Measurements from ENCODE around the gene ZNF282. TPM values are rescaled to one million over a fixed set of nuclear protein-coding genes. Genes with fewer than 3 reads are reported as not detected.

Gene ZNF282
- total RNA-seq, 4 donors from 2014 or later, result 16.9 to 28.7 (median 22.2) TPM

GRCh38 chr7:149217570-149217969 is 22.2 kb downstream of the ZNF282 start:
- intact Hi-C loops (cut with DNase I), result no loop called here
- Histone ChIP-seq H3K27ac (replicated peaks in 1 of 4) (no peak overlapping the region), H3K36me3 (peaks cover 65 to 100% (median 98%) of the 10 kb centered on the region in 4 donors), H3K4me3 (no peak overlapping the region), H3K9me3 (no peaks in the 10 kb centered on the region), H3K4me1 (no peaks in the 10 kb centered on the region), H3K27me3 (no peaks in the 10 kb centered on the region)
- WGBS, result 93% methylated on average over 6 of the region's 6 CpGs
- DNase-seq (ENCODE audit: extremely low spot score), result no peak
- TF ChIP-seq EP300 (IDR thresholded peaks at IDR 0.05) (no peak), CTCF (IDR thresholded peaks at IDR 0.05) (no peak), POLR2A (IDR thresholded peaks at IDR 0.05; ENCODE audit: low read depth) (no peak), POLR2AphosphoS5 (IDR thresholded peaks at IDR 0.05) (no peak)

GRCh38 chr7:149218469-149219420 is 23.4 kb downstream of the ZNF282 start:
- TF ChIP-seq CTCF (IDR thresholded peaks at IDR 0.05), result no peak
- intact Hi-C loops (cut with DNase I), result no loop called here
- no peak for DNase-seq (ENCODE audit: extremely low spot score)
- WGBS, result 85% methylated on average over 10 of the region's 10 CpGs
- Histone ChIP-seq H3K27me3 (no peaks in the 10 kb centered on the region), H3K9me3 (no peaks in the 10 kb centered on the region), H3K4me3 (no peak overlapping the region), H3K27ac (replicated peaks in 1 of 4) (no peak overlapping the region), H3K36me3 (peaks cover 63 to 100% (median 97%) of the 10 kb centered on the region in 4 donors), H3K4me1 (no peaks in the 10 kb centered on the region)

- Histone ChIP-seq H3K36me3 (peaks cover 60 to 100% (median 95%) of the 10 kb centered on the region in 4 donors), H3K27me3 (no peaks in the 10 kb centered on the region), H3K27ac (replicated peaks in 1 of 4) (no peak overlapping the region), H3K4me3 (no peak overlapping the region), H3K4me1 (no peaks in the 10 kb centered on the region), H3K9me3 (no peaks in the 10 kb centered on the region)
- no peak for TF ChIP-seq POLR2AphosphoS5 (IDR thresholded peaks at IDR 0.05)
- no peak for TF ChIP-seq POLR2A (IDR thresholded peaks at IDR 0.05; ENCODE audit: low read depth)
- no peak for TF ChIP-seq EP300 (IDR thresholded peaks at IDR 0.05)
- no peak for TF ChIP-seq CTCF (IDR thresholded peaks at IDR 0.05)
- 74% methylated on average over 6 of the region's 6 CpGs for WGBS
- intact Hi-C loops (cut with DNase I), result no loop called here
- DNase-seq (ENCODE audit: extremely low spot score), result no peak
Observed at GRCh38 chr7:149220534-149220933, 25.2 kb downstream of the ZNF282 start.

GRCh38 chr7:149223176-149223575 is 27.8 kb downstream of the ZNF282 start:
- Histone ChIP-seq H3K9me3 (no peaks in the 10 kb centered on the region), H3K36me3 (peaks cover 47 to 80% (median 76%) of the 10 kb centered on the region in 4 donors), H3K27me3 (no peaks in the 10 kb centered on the region), H3K4me3 (no peak overlapping the region), H3K4me1 (no peaks in the 10 kb centered on the region), H3K27ac (replicated peaks in 1 of 4) (no peak overlapping the region)
- intact Hi-C loops (cut with DNase I), result no loop called here
- DNase-seq (ENCODE audit: extremely low spot score), result no peak
- 94% methylated on average over 8 of the region's 8 CpGs for whole genome bisulfite sequencing
- TF ChIP-seq CTCF (IDR thresholded peaks at IDR 0.05) (no peak), EP300 (IDR thresholded peaks at IDR 0.05) (no peak), POLR2A (IDR thresholded peaks at IDR 0.05; ENCODE audit: low read depth) (no peak), POLR2AphosphoS5 (IDR thresholded peaks at IDR 0.05) (no peak)
